MM.1S (cell line): ENCODE results near the gene PREB.

Experiments used
- DNase-seq: peaks from one replicate; pipeline ENCODE4 v3.0.0-alpha.2; 2015
- H2AFZ ChIP-seq: fragments of 300-600 bp; sonication (generic); 2 replicates; pipeline ENCODE4 v1.6.0; 2016; ENCODE audit warnings: antibody characterized with exemption, low read length
- H3F3A ChIP-seq: fragments of 300-600 bp; sonication (generic); 2 replicates; pipeline ENCODE4 v1.6.1; 2016; ENCODE audit warnings: mild to moderate bottlenecking, antibody characterized with exemption, low read length, moderate library complexity, mixed read lengths; ENCODE audit not compliant: insufficient read depth
- H3K27ac ChIP-seq: fragments of 300-600 bp; sonication (generic); 2 replicates; pipeline ENCODE4 v1.5.1; 2016; ENCODE audit warnings: mild to moderate bottlenecking, low read length
- H3K27me3 ChIP-seq: fragments of 300-600 bp; sonication (generic); replicated peaks from 2 replicates; pipeline ENCODE4 v1.6.0; 2016; ENCODE audit warnings: low read length; ENCODE audit not compliant: insufficient read depth
- H3K36me3 ChIP-seq: fragments of 300-600 bp; sonication (generic); replicated peaks from 2 replicates; pipeline ENCODE4 v1.6.1; 2016; ENCODE audit warnings: mild to moderate bottlenecking, low read length, mixed read lengths; ENCODE audit not compliant: insufficient read depth
- H3K4me1 ChIP-seq: fragments of 300-600 bp; sonication (generic); 2 replicates; pipeline ENCODE4 v1.6.1; 2016; ENCODE audit warnings: low read length, mixed read lengths
- H3K4me2 ChIP-seq: fragments of 300-600 bp; sonication (generic); 2 replicates; pipeline ENCODE4 v1.6.0; 2016; ENCODE audit warnings: low read depth, low read length
- H3K4me3 ChIP-seq: fragments of 300-600 bp; sonication (generic); 2 replicates; pipeline ENCODE4 v1.5.1; 2016; ENCODE audit warnings: low read length, mixed read lengths
- H3K79me2 ChIP-seq: fragments of 300-600 bp; sonication (generic); 2 replicates; pipeline ENCODE4 v1.6.1; 2016; ENCODE audit warnings: mixed run types, low read length, mixed read lengths
- H3K9ac ChIP-seq: fragments of 300-600 bp; sonication (generic); 2 replicates; pipeline ENCODE4 v1.6.1; 2016; ENCODE audit warnings: low read length, mixed read lengths
- H3K9me2 ChIP-seq: fragments of 300-600 bp; sonication (generic); replicated peaks from 2 replicates; pipeline ENCODE4 v1.6.1; 2016; ENCODE audit warnings: mild to moderate bottlenecking, low read length, mixed read lengths; ENCODE audit not compliant: insufficient read depth
- H3K9me3 ChIP-seq: fragments of 300-600 bp; sonication (generic); replicated peaks from 2 replicates; pipeline ENCODE4 v1.6.1; 2016; ENCODE audit warnings: mild to moderate bottlenecking, low read length, mixed read lengths; ENCODE audit not compliant: insufficient read depth
- H4K20me1 ChIP-seq: fragments of 300-600 bp; sonication (generic); 2 replicates; pipeline ENCODE4 v1.6.1; 2016; ENCODE audit warnings: mild to moderate bottlenecking, low read length, moderate library complexity, mixed read lengths; ENCODE audit not compliant: insufficient read depth
- CTCF ChIP-seq: fragments of 300-600 bp; sonication (generic); IDR thresholded peaks from 2 replicates; pipeline ENCODE4 v1.5.1; 2016; ENCODE audit warnings: antibody characterized with exemption, low read length, mixed read lengths
- EZH2 ChIP-seq: fragments of 300-600 bp; sonication (generic); optimal IDR thresholded peaks from 2 replicates; pipeline ENCODE3; 2017; ENCODE audit warnings: low read depth, mild to moderate bottlenecking, antibody characterized with exemption, low read length, mixed read lengths
- EZH2phosphoT487 ChIP-seq: fragments of 300-600 bp; sonication (generic); IDR thresholded peaks from 2 replicates; pipeline ENCODE4 v1.6.1; 2018; ENCODE audit warnings: antibody characterized with exemption, low read length

The PREB gene

GRCh38 chr2:27092696-27093429 is 41.6 kb downstream of the PREB start:
- Histone ChIP-seq H3F3A (no peaks in the 10 kb centered on the region), H2AFZ (no peak overlapping the region), H3K4me1 (peaks cover 4% of the 10 kb centered on the region; the same call in 1 of the 2 replicates), H3K4me3 (no peak overlapping the region), H3K4me2 (no peak overlapping the region), H3K27me3 (no peaks in the 10 kb centered on the region), H3K79me2 (peaks cover 14% of the 10 kb centered on the region), H3K9ac (no peak overlapping the region), H3K36me3 (no peaks in the 10 kb centered on the region), H3K9me2 (no peaks in the 10 kb centered on the region), H3K27ac (no peak overlapping the region), H3K9me3 (no peaks in the 10 kb centered on the region), H4K20me1 (no peaks in the 10 kb centered on the region)
- no peak for DNase-seq
- TF ChIP-seq EZH2phosphoT487, result no peak
- no peak for TF ChIP-seq EZH2
- TF ChIP-seq CTCF, result no peak

- no peak for DNase-seq
- Histone ChIP-seq H3K4me1 (peaks cover 8% of the 10 kb centered on the region), H3K4me3 (no peak overlapping the region), H3K4me2 (no peak overlapping the region), H3K27me3 (no peaks in the 10 kb centered on the region), H3K9me2 (no peaks in the 10 kb centered on the region), H3F3A (peaks cover 8% of the 10 kb centered on the region), H3K27ac (no peak overlapping the region), H3K9me3 (no peaks in the 10 kb centered on the region), H3K36me3 (no peaks in the 10 kb centered on the region), H3K9ac (no peak overlapping the region), H4K20me1 (no peaks in the 10 kb centered on the region), H3K79me2 (peaks cover 18% of the 10 kb centered on the region), H2AFZ (no peak overlapping the region)
- TF ChIP-seq CTCF (no peak), EZH2phosphoT487 (no peak), EZH2 (no peak)
Measured at GRCh38 chr2:27091746-27092695, 42.4 kb downstream of the PREB start.

GRCh38 chr2:27089111-27089954 is 45.1 kb downstream of the PREB start:
- H3K27me3 ChIP-seq, result no peaks in the 10 kb centered on the region
- H3K9ac ChIP-seq, result no peak overlapping the region
- no peak overlapping the region for H2AFZ ChIP-seq
- no peak overlapping the region for H3K4me2 ChIP-seq
- no peak for TF ChIP-seq EZH2phosphoT487
- no peak for TF ChIP-seq EZH2
- no peak for TF ChIP-seq CTCF
- no peaks in the 10 kb centered on the region for H4K20me1 ChIP-seq
- DNase-seq, result no peak
- H3K27ac ChIP-seq, result no peak overlapping the region
- H3K36me3 ChIP-seq, result no peaks in the 10 kb centered on the region
- no peaks in the 10 kb centered on the region for H3K9me3 ChIP-seq
- peaks cover 17% of the 10 kb centered on the region for H3F3A ChIP-seq
- H3K4me3 ChIP-seq, result no peak overlapping the region
- H3K79me2 ChIP-seq, result peaks cover 18% of the 10 kb centered on the region
- peaks cover 4% of the 10 kb centered on the region; the same call in 1 of the 2 replicates for H3K4me1 ChIP-seq
- no peaks in the 10 kb centered on the region for H3K9me2 ChIP-seq
